ENCODE data around the gene MYZAP. TPM values are rescaled to one million over a fixed set of nuclear protein-coding genes. Genes with fewer than 3 reads are reported as not detected.

Gene MYZAP
- total and polyA plus RNA-seq, 4 experiments from 2014 or later, result 0.16 to 1.7 (median 1.1) TPM

DNA sequence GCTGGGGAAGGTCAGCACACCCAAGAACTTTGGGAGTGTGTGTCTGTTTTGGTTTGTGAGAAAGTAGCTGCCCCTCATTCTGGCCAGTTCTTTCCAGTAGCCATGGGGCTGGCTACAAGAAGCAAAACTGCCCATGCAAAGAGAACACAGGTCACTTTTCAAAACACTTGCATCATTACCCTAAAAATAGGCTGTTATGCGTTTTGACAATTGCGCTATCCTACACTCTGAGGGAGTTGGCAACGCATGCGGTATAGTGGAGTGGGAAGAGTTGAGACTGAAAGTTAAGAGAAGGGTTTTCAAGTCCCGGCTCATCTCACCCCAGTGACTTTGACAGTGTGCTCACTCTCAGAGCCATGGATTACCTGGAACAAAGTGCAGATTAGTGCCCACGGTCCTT lies 41.8 kb upstream of the MYZAP start:
- no peak overlapping the region for H3K27ac ChIP-seq (ENCODE audit: low read depth, low read length)
- ChIA-PET POLR2A (ENCODE audit: partially characterized antibody) (no interaction called here), CTCF (ENCODE audit: partially characterized antibody) (interaction anchor here (0.9 to 2.3 kb wide), 4 partner anchors 8 to 311 kb away, joined by 3 to 6 read pairs (median 4); no protein-coding TSS in a partner anchor)
- H3K27me3 ChIP-seq (ENCODE audit: insufficient read depth, low read length), result no peaks in the 10 kb centered on the region
- no peak for DNase-seq
- H3K4me1 Mint-ChIP-seq, result no peaks in the 10 kb centered on the region
- H3K36me3 Mint-ChIP-seq, result no peaks in the 10 kb centered on the region
- intact Hi-C loops (cut with micrococcal nuclease), result no loop called here
- H3K4me3 ChIP-seq (ENCODE audit: low read length in 2 of 2), result no peak overlapping the region
- no peaks in the 10 kb centered on the region for H3K9me3 ChIP-seq (ENCODE audit: control insufficient read depth in 1 of 2, low read length in 2 of 2)
- no peaks in the 10 kb centered on the region for H3K36me3 ChIP-seq (ENCODE audit: insufficient read depth, low read length)
- H3K4me3 Mint-ChIP-seq, result no peak overlapping the region
- H3K9me3 Mint-ChIP-seq, result peaks cover 0 to 1% (median 0%) of the 10 kb centered on the region in 8 donors
- no peaks in the 10 kb centered on the region for H3K4me1 ChIP-seq (ENCODE audit: insufficient read depth, low read length)
- H3K27me3 Mint-ChIP-seq, result peaks cover 1 to 12% of the 10 kb centered on the region in 2 donors
- H3K27ac Mint-ChIP-seq, result no peak overlapping the region

DNA sequence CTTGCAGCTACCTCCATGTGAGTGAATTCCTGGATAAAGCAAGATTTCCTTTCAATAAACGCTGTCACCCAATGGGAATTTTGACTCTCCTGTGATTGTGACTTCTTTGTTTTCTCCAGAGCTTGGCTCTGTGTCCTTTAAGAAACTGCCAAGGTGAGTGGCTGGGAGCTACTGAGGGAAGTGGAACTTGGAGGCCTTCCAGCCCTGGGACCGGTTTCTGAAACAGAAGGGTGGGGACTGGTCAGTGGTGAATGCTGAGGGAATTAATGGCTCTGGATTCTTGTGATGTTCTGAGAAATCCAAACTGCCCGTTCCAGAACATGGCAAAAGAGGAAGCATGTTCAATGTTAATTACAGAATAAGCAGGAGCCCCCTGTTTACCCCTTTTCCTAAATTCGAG lies 41.1 kb upstream of the MYZAP start:
- Mint-ChIP-seq H3K4me1 (no peaks in the 10 kb centered on the region), H3K27me3 (peaks cover 1 to 12% of the 10 kb centered on the region in 2 donors), H3K36me3 (no peaks in the 10 kb centered on the region), H3K27ac (no peak overlapping the region), H3K4me3 (no peak overlapping the region), H3K9me3 (peaks cover 0 to 1% (median 0%) of the 10 kb centered on the region in 8 donors)
- H3K4me3 ChIP-seq (ENCODE audit: low read length in 2 of 2), result no peak overlapping the region
- no peaks in the 10 kb centered on the region for H3K27me3 ChIP-seq (ENCODE audit: insufficient read depth, low read length)
- no peaks in the 10 kb centered on the region for H3K9me3 ChIP-seq (ENCODE audit: control insufficient read depth in 1 of 2, low read length in 2 of 2)
- ChIA-PET CTCF (ENCODE audit: partially characterized antibody) (interaction anchor here (0.6 to 1.1 kb wide), 5 partner anchors 9 to 589 kb away, joined by 3 to 7 read pairs (median 3); no protein-coding TSS in a partner anchor), POLR2A (ENCODE audit: partially characterized antibody) (no interaction called here)
- intact Hi-C loops (cut with micrococcal nuclease), result no loop called here
- no peaks in the 10 kb centered on the region for H3K36me3 ChIP-seq (ENCODE audit: insufficient read depth, low read length)
- DNase-seq, result no peak
- H3K4me1 ChIP-seq (ENCODE audit: insufficient read depth, low read length), result no peaks in the 10 kb centered on the region
- no peak overlapping the region for H3K27ac ChIP-seq (ENCODE audit: low read depth, low read length)

DNA sequence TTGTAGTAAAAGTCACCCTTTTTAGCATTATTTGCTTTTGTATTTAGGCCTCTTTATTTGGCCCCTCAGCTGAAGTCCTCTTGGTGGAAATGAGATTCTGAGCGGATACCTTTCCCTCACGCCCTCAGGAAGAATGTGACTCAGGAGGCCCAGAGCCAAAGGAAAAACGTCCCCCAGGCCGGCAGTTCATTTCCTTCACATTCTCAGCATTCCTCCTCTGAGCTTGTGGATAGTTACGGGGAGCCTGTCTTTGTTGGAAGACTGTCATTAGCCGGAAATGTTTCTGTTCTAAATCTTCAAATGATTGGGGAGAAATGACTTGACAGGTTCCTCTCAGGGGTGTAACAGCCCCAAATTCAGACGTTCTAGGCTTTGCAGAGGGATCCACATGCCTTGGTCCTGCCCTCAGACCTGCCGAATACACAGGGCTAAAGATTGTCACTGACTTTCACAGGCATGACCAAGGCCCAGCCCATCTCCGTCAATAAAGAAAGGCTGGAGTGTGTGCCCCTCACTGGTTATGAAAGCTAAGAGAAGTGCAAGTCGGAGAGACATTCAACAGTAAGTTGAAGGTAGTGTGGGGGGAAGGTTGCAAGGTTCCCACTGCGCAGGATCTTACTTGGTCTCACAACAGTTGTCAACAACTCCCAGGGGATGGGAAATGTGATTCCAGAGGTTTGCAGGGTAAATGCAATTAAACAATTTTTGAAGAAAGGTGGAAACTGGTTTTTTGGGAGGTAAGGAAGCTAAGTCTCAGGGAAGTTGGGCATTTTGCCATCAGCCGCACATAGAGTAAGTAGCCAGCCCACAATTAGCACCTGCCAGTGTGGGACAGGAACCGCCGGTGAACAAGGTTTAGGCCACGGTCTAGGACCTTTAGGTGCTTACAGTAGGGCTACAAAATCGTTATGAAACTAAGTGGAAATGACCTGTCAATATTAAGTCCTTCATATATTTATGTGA lies 39.7 kb upstream of the MYZAP start:
- H3K4me3 ChIP-seq (ENCODE audit: low read length in 2 of 2), result no peak overlapping the region
- CTCF ChIA-PET (ENCODE audit: partially characterized antibody), result interaction anchor here (1.1 kb wide), 1 partner anchor 8 kb away, joined by 7 read pairs; no protein-coding TSS in a partner anchor
- Mint-ChIP-seq H3K9me3 (peaks cover 0 to 1% (median 0%) of the 10 kb centered on the region in 8 donors), H3K4me1 (no peaks in the 10 kb centered on the region), H3K4me3 (no peak overlapping the region), H3K27ac (no peak overlapping the region), H3K36me3 (no peaks in the 10 kb centered on the region), H3K27me3 (peaks cover 1 to 8% of the 10 kb centered on the region in 2 donors)
- no peak for DNase-seq
- intact Hi-C loops (cut with micrococcal nuclease), result no loop called here
- no peaks in the 10 kb centered on the region for H3K27me3 ChIP-seq (ENCODE audit: insufficient read depth, low read length)
- POLR2A ChIA-PET (ENCODE audit: partially characterized antibody), result no interaction called here
- H3K27ac ChIP-seq (ENCODE audit: low read depth, low read length), result no peak overlapping the region
- H3K9me3 ChIP-seq (ENCODE audit: control insufficient read depth in 1 of 2, low read length in 2 of 2), result no peaks in the 10 kb centered on the region
- no peaks in the 10 kb centered on the region for H3K36me3 ChIP-seq (ENCODE audit: insufficient read depth, low read length)
- H3K4me1 ChIP-seq (ENCODE audit: insufficient read depth, low read length), result no peaks in the 10 kb centered on the region

DNA sequence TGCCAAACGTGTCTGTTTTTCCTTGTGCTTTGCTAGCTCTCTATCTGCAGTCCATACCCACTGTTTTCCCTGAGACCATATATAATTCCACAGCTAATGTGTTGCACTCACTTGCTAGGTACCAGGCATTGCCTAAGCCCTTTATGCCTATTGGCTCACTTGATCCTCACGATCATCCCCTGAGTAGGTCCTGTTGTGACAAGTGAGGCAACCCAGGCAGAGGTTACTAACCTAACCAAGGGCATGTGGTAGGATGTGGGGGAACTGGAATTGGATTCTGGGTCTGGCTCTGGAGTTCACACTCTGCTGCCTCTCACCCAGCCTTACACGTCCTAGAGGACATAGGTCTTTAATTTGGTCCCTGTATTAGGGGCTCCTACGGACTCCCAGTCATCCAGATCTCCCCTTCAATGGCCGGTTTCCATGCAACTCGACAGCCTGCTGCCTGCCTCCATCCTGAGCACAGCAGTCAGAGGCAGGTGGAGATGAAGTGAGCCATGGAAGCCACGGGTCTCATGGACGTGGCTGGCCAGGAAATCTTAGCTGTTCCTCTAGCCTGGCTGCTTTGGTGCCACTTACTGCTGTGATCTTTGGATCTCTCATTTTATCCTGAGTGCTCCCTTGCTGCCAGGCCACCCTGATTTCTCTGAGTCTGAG lies 38.9 kb upstream of the MYZAP start:
- no peak for DNase-seq
- ChIA-PET POLR2A (ENCODE audit: partially characterized antibody) (no interaction called here), CTCF (ENCODE audit: partially characterized antibody) (interaction anchor here (0.6 kb wide), 1 partner anchor 54 kb away, joined by 3 read pairs; no protein-coding TSS in a partner anchor)
- Mint-ChIP-seq H3K36me3 (no peaks in the 10 kb centered on the region), H3K9me3 (peaks cover 0 to 1% (median 0%) of the 10 kb centered on the region in 8 donors), H3K27me3 (peaks cover 1 to 8% of the 10 kb centered on the region in 2 donors), H3K4me3 (no peak overlapping the region), H3K27ac (no peak overlapping the region), H3K4me1 (no peaks in the 10 kb centered on the region)
- intact Hi-C loops (cut with micrococcal nuclease), result no loop called here
- Histone ChIP-seq H3K4me1 (ENCODE audit: insufficient read depth, low read length) (no peaks in the 10 kb centered on the region), H3K36me3 (ENCODE audit: insufficient read depth, low read length) (no peaks in the 10 kb centered on the region), H3K27me3 (ENCODE audit: insufficient read depth, low read length) (no peaks in the 10 kb centered on the region), H3K9me3 (ENCODE audit: control insufficient read depth in 1 of 2, low read length in 2 of 2) (no peaks in the 10 kb centered on the region), H3K4me3 (ENCODE audit: low read length in 2 of 2) (no peak overlapping the region), H3K27ac (ENCODE audit: low read depth, low read length) (no peak overlapping the region)

DNA sequence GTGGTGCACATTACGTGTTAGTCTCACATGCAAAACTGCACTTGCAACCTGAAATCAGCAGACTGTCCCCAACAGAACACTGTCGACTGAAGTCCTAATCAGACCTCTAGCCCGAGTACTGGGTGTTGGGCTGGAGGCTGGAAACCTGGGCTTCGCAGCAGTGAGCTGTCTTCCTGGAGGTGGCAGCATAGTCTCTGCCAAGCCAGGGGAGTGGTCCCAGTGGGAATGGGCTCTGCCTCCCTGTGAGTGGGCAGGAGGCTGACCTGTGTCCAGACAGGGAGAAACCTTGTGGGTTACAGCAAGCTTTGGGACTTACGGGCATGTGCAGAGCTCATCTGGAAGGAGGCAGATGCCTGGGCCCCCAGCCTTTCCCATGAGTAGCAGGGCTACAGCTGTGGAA lies 38.2 kb upstream of the MYZAP start:
- no peak for DNase-seq
- Histone ChIP-seq H3K27me3 (ENCODE audit: insufficient read depth, low read length) (no peaks in the 10 kb centered on the region), H3K4me3 (ENCODE audit: low read length in 2 of 2) (no peak overlapping the region), H3K27ac (ENCODE audit: low read depth, low read length) (no peak overlapping the region), H3K36me3 (ENCODE audit: insufficient read depth, low read length) (no peaks in the 10 kb centered on the region), H3K4me1 (ENCODE audit: insufficient read depth, low read length) (no peaks in the 10 kb centered on the region), H3K9me3 (ENCODE audit: control insufficient read depth in 1 of 2, low read length in 2 of 2) (no peaks in the 10 kb centered on the region)
- intact Hi-C loops (cut with micrococcal nuclease), result no loop called here
- peaks cover 0 to 1% (median 0%) of the 10 kb centered on the region in 8 donors for H3K9me3 Mint-ChIP-seq
- ChIA-PET POLR2A (ENCODE audit: partially characterized antibody) (no interaction called here), CTCF (ENCODE audit: partially characterized antibody) (interaction anchor here (0.6 to 1.5 kb wide), 3 partner anchors 15 to 103 kb away, joined by 3 read pairs; no protein-coding TSS in a partner anchor)
- no peak overlapping the region for H3K4me3 Mint-ChIP-seq
- H3K27me3 Mint-ChIP-seq, result peaks cover 1 to 8% of the 10 kb centered on the region in 2 donors
- H3K27ac Mint-ChIP-seq, result peak overlapping the region in 1 of 7 donors; percentile 22
- no peaks in the 10 kb centered on the region for H3K4me1 Mint-ChIP-seq
- no peaks in the 10 kb centered on the region for H3K36me3 Mint-ChIP-seq

DNA sequence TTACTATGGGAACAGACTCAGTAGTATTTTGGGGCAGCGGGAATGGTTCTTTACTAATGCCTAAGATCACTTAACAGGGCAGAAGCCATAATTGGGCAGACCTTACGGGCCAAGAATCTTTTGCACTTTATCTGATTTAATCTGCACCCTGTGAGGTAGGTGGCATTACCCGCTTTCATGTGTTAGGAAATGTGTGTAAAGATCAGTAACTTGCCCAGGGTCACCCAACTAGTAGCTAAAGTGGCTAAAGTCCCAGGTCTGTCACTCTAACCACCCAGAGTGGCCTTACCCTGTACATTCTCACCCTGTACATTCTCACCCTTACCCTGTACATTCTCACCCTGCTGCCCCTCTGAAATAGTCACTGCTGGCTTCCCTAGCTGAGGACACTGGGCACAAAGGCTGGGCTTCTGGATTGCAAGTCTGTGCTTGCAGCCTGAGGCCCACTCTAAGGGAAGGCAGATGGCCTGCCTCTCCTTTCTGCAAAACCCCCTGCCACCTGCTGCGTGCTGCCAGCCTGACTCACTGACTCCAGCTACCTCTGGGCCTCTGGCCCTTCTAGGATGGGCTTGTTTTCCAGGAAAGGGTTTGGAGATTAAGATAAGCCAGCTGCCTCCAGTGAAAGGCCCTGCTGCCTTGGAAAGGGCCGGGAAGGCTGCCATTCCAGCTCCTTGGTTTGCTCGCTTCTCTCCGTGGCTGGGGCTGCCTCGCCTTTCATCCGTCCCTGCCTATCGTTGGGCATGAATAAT lies 37.5 kb upstream of the MYZAP start:
- Histone ChIP-seq H3K27ac (ENCODE audit: low read depth, low read length) (no peak overlapping the region), H3K4me3 (ENCODE audit: low read length in 2 of 2) (no peak overlapping the region), H3K36me3 (ENCODE audit: insufficient read depth, low read length) (no peaks in the 10 kb centered on the region), H3K27me3 (ENCODE audit: insufficient read depth, low read length) (no peaks in the 10 kb centered on the region), H3K4me1 (ENCODE audit: insufficient read depth, low read length) (no peaks in the 10 kb centered on the region), H3K9me3 (ENCODE audit: control insufficient read depth in 1 of 2, low read length in 2 of 2) (no peaks in the 10 kb centered on the region)
- H3K27me3 Mint-ChIP-seq, result peaks cover 1 to 8% of the 10 kb centered on the region in 2 donors
- CTCF ChIA-PET (ENCODE audit: partially characterized antibody), result interaction anchor here (1.2 to 1.5 kb wide), 2 partner anchors 14 to 102 kb away, joined by 3 read pairs; no protein-coding TSS in a partner anchor
- POLR2A ChIA-PET (ENCODE audit: partially characterized antibody), result no interaction called here
- peaks cover 0 to 1% (median 0%) of the 10 kb centered on the region in 8 donors for H3K9me3 Mint-ChIP-seq
- intact Hi-C loops (cut with micrococcal nuclease), result no loop called here
- H3K4me3 Mint-ChIP-seq, result no peak overlapping the region
- DNase-seq, result no peak
- H3K4me1 Mint-ChIP-seq, result no peaks in the 10 kb centered on the region
- no peaks in the 10 kb centered on the region for H3K36me3 Mint-ChIP-seq
- H3K27ac Mint-ChIP-seq, result no peak overlapping the region

Data from CD4-positive, alpha-beta memory T cell (primary cell).